Activated CD8-positive, alpha-beta memory T cell treated with anti-CD3 and anti-CD28 coated beads for 4 hours (primary cell): ENCODE measurements around the gene IDNK.
"Not testable (repeated sequence)": the region's sequence is repeated elsewhere in the genome, so short reads cannot be mapped to it uniquely, and the experiment has no call there.

Source experiments
- DNase-seq, 2 donors: peaks; one replicate each; pipeline ENCODE4 v3.0.0-alpha.2; 2020; ENCODE audit warnings: low read depth in 2 of 2

Gene IDNK

GRCh38 chr9:83622939-83623678, at the start of gene IDNK:
IDNK (plus strand) TSS chr9:83623143; CDS start chr9:83623172, 29 bp downstream.
- peak; percentile 15 to 27 for DNase-seq

GRCh38 chr9:83574482-83574881, 48.5 kb upstream of the IDNK start:
- DNase-seq = no peak

- DNase-seq = no peak
Observed at GRCh38 chr9:83582029-83582428, 40.9 kb upstream of the IDNK start.

- no peak for DNase-seq
Observed at GRCh38 chr9:83583151-83584014, 39.6 kb upstream of the IDNK start.

GRCh38 chr9:83584995-83585394, 37.9 kb upstream of the IDNK start:
- DNase-seq = no peak

- DNase-seq = no peak
Observed at GRCh38 chr9:83588256-83588655, 34.7 kb upstream of the IDNK start.

- DNase-seq = peak in 1 of 2 donors; percentile 8
Observed at GRCh38 chr9:83596899-83597504, 25.9 kb upstream of the IDNK start.

- DNase-seq = no peak
Observed at GRCh38 chr9:83598487-83598886, 24.5 kb upstream of the IDNK start.

- DNase-seq = no peak
Observed at GRCh38 chr9:83599071-83599470, 23.9 kb upstream of the IDNK start.

- no peak for DNase-seq
Observed at GRCh38 chr9:83601463-83601862, 21.5 kb upstream of the IDNK start.

GRCh38 chr9:83607620-83608019, 15.3 kb upstream of the IDNK start:
- DNase-seq = not testable (repeated sequence)

- not testable (repeated sequence) for DNase-seq
Observed at GRCh38 chr9:83613298-83613697, 9.6 kb upstream of the IDNK start.

GRCh38 chr9:83617299-83617698, 5.6 kb upstream of the IDNK start:
- no peak for DNase-seq

GRCh38 chr9:83620841-83621636, 1.9 kb upstream of the IDNK start:
- DNase-seq = no peak

- peak in 1 of 2 donors; percentile 7 for DNase-seq
Observed at GRCh38 chr9:83622433-83622938, 457 bp upstream of the IDNK start.

GRCh38 chr9:83623679-83624076, 735 bp downstream of the IDNK start:
- no peak for DNase-seq

GRCh38 chr9:83625178-83625577, 2.2 kb downstream of the IDNK start:
- DNase-seq = no peak

GRCh38 chr9:83628540-83628939, 5.6 kb downstream of the IDNK start:
- DNase-seq = no peak

GRCh38 chr9:83629433-83630104, 6.6 kb downstream of the IDNK start:
- DNase-seq = no peak

- DNase-seq = no peak
Observed at GRCh38 chr9:83630938-83631457, 8.1 kb downstream of the IDNK start.

GRCh38 chr9:83633255-83633654, 10.3 kb downstream of the IDNK start:
- DNase-seq = no peak
